Bronchial epithelial cell (primary cell): ENCODE data around the gene COL5A3. TPM values are rescaled to one million over a fixed set of nuclear protein-coding genes. Genes with fewer than 3 reads are reported as not detected.

Experiments used
- DNase-seq: peaks from one replicate; pipeline ENCODE4 v3.0.0-alpha.2; 2010; ENCODE audit warnings: low read depth
- FAIRE-seq: peaks from 2 replicates; lab custom pipeline; 2011; peaks lifted over from hg19 to GRCh38; lab: Jason Lieb, UNC
- H3K27me3 ChIP-seq: 2 replicates; pipeline ENCODE4 v1.5.1; 2011; ENCODE audit warnings: low read length; ENCODE audit not compliant: control insufficient read depth, insufficient read depth
- H3K36me3 ChIP-seq: 2 replicates; pipeline ENCODE4 v1.5.1; 2011; ENCODE audit warnings: low read length; ENCODE audit not compliant: control insufficient read depth, insufficient read depth
- H3K4me3 ChIP-seq: 2 replicates; pipeline ENCODE4 v1.5.1; 2011; ENCODE audit warnings: mild to moderate bottlenecking, low read depth, low read length, control low read depth
- CTCF ChIP-seq: IDR thresholded peaks from 2 replicates; pipeline ENCODE4 v1.5.1; 2011; ENCODE audit warnings: mild to moderate bottlenecking, moderate library complexity, low read length, control low read depth, inconsistent platforms; ENCODE audit not compliant: insufficient read depth, severe bottlenecking
- total RNA-seq: library from RNA; depleted of rRNA; stranded (reverse); fragments of >200 nt; gene quantifications from 2 replicates; pipeline ENCODE4 v1.2.1, GENCODE V29; 2014

The COL5A3 gene
- total RNA-seq, 1 donor from 2014 or later: 0.79 TPM

- Histone ChIP-seq H3K36me3 (no peaks in the 10 kb centered on the region), H3K27me3 (peaks cover 2% of the 10 kb centered on the region), H3K4me3 (no peak overlapping the region)
- FAIRE-seq: no peak
- DNase-seq: no peak
- no peak for TF ChIP-seq CTCF
Observed at GRCh38 chr19:9912551-9913236, 97.6 kb downstream of the COL5A3 start.

- no peak for TF ChIP-seq CTCF
- DNase-seq (no peak), FAIRE-seq (peak; percentile 50)
- H3K36me3 ChIP-seq: no peaks in the 10 kb centered on the region
- peaks cover 2% of the 10 kb centered on the region for H3K27me3 ChIP-seq
- no peak overlapping the region for H3K4me3 ChIP-seq
Observed at GRCh38 chr19:9911524-9912185, 98.6 kb downstream of the COL5A3 start.

- Histone ChIP-seq H3K36me3 (no peaks in the 10 kb centered on the region), H3K4me3 (no peak overlapping the region), H3K27me3 (peaks cover 2% of the 10 kb centered on the region)
- TF ChIP-seq CTCF: no peak
- no peak for FAIRE-seq
- DNase-seq: no peak
Observed at GRCh38 chr19:9910625-9911024, 99.7 kb downstream of the COL5A3 start.

Other genes starting within 250 kb of the COL5A3 start
- 3.7 and 12.3 TPM in 2 replicates for gene ZNF846, start 241.8 kb downstream of the COL5A3 start, total RNA-seq
- 4.5 and 7.8 TPM in 2 replicates for gene FBXL12, start 191.4 kb downstream of the COL5A3 start, total RNA-seq
- gene UBL5, start 182.6 kb downstream of the COL5A3 start, total RNA-seq: 260 and 314 TPM in 2 replicates
- 61.3 and 80.6 TPM in 2 replicates for gene PIN1, start 175.2 kb downstream of the COL5A3 start, total RNA-seq
- under 0.01 and 4.4 TPM in 2 replicates for gene OLFM2, start 74.0 kb downstream of the COL5A3 start, total RNA-seq
- not detected in 2 replicates for gene RDH8, start 3.0 kb upstream of the COL5A3 start, total RNA-seq
- 5.0 and 5.5 TPM in 2 replicates for gene SHFL, start 75.8 kb upstream of the COL5A3 start, total RNA-seq
- gene ANGPTL6, start 92.2 kb upstream of the COL5A3 start, total RNA-seq: under 0.01 TPM in 1 of 2 replicates, not detected in the other
- gene PPAN, start 95.9 kb upstream of the COL5A3 start, total RNA-seq: 41.5 and 45.3 TPM in 2 replicates
- 1.1 and 3.7 TPM in 2 replicates for gene P2RY11, start 101.2 kb upstream of the COL5A3 start, total RNA-seq
- gene EIF3G, start 109.4 kb upstream of the COL5A3 start, total RNA-seq: 198 and 291 TPM in 2 replicates
- 11.1 and 12.4 TPM in 2 replicates for gene DNMT1, start 184.4 kb upstream of the COL5A3 start, total RNA-seq
- 1.3 and 1.9 TPM in 2 replicates for gene S1PR2, start 220.8 kb upstream of the COL5A3 start, total RNA-seq
- gene MRPL4, start 241.7 kb upstream of the COL5A3 start, total RNA-seq: 17.1 and 19.2 TPM in 2 replicates